ENCODE results near the gene OR2T5.
"Not testable (repeated sequence)": the region's sequence is repeated elsewhere in the genome, so short reads cannot be mapped to it uniquely, and the experiment has no call there.

OR2T5 gene

GRCh38 chr1:248471154-248471553 lies 17.2 kb upstream of the OR2T5 start:
- in situ Hi-C loops (cut with MboI; ENCODE audit: low pct_unique_long_range_greater_than_20kb, low sequenced_read_pairs, unreplicated experiment): no loop called here
- TF ChIP-seq CTCF (IDR thresholded peaks at IDR 0.05; ENCODE audit: extremely low read depth, insufficient read depth, missing control alignments): no peak
- DNase-seq (ENCODE audit: low spot score): no peak

- in situ Hi-C loops (cut with MboI; ENCODE audit: low pct_unique_long_range_greater_than_20kb, low sequenced_read_pairs, unreplicated experiment): not testable (repeated sequence)
Measured at GRCh38 chr1:248472111-248472510, 16.3 kb upstream of the OR2T5 start.

GRCh38 chr1:248473051-248473450 lies 15.3 kb upstream of the OR2T5 start, which contains the start of gene OR2T3:
OR2T3 (plus strand) TSS chr1:248473351; CDS start chr1:248473351, 0 bp downstream.
- DNase-seq (ENCODE audit: low spot score); in situ Hi-C loops (cut with MboI; ENCODE audit: low pct_unique_long_range_greater_than_20kb, low sequenced_read_pairs, unreplicated experiment): not testable (repeated sequence)

More at GRCh38 chr1:248472111-248472510, 16.3 kb upstream of the OR2T5 start:
- not testable (repeated sequence) for DNase-seq (ENCODE audit: low spot score)

- DNase-seq (ENCODE audit: low spot score); in situ Hi-C loops (cut with MboI; ENCODE audit: low pct_unique_long_range_greater_than_20kb, low sequenced_read_pairs, unreplicated experiment): not testable (repeated sequence)
Measured at GRCh38 chr1:248475660-248476059, 12.7 kb upstream of the OR2T5 start.

- peak; percentile 9 for DNase-seq (ENCODE audit: low spot score)
- in situ Hi-C loops (cut with MboI; ENCODE audit: low pct_unique_long_range_greater_than_20kb, low sequenced_read_pairs, unreplicated experiment): not testable (repeated sequence)
Measured at GRCh38 chr1:248481686-248482579, 6.5 kb upstream of the OR2T5 start.

- DNase-seq (ENCODE audit: low spot score); in situ Hi-C loops (cut with MboI; ENCODE audit: low pct_unique_long_range_greater_than_20kb, low sequenced_read_pairs, unreplicated experiment): not testable (repeated sequence)
Measured at GRCh38 chr1:248496661-248497060, 8.3 kb downstream of the OR2T5 start.

GRCh38 chr1:248500305-248501035 lies 12.1 kb downstream of the OR2T5 start:
- in situ Hi-C loops (cut with MboI; ENCODE audit: low pct_unique_long_range_greater_than_20kb, low sequenced_read_pairs, unreplicated experiment); DNase-seq (ENCODE audit: low spot score): not testable (repeated sequence)

- in situ Hi-C loops (cut with MboI; ENCODE audit: low pct_unique_long_range_greater_than_20kb, low sequenced_read_pairs, unreplicated experiment); DNase-seq (ENCODE audit: low spot score): not testable (repeated sequence)
Measured at GRCh38 chr1:248507773-248508172, 19.4 kb downstream of the OR2T5 start, which contains the start of gene OR2G6. OR2G6 (plus strand) TSS chr1:248508073; CDS start chr1:248521647, 13,574 bp downstream.

- DNase-seq (ENCODE audit: low spot score); in situ Hi-C loops (cut with MboI; ENCODE audit: low pct_unique_long_range_greater_than_20kb, low sequenced_read_pairs, unreplicated experiment): not testable (repeated sequence)
Measured at GRCh38 chr1:248510217-248510616, 21.8 kb downstream of the OR2T5 start.

GRCh38 chr1:248521856-248522255 lies 33.5 kb downstream of the OR2T5 start:
- DNase-seq (ENCODE audit: low spot score): no peak
- in situ Hi-C loops (cut with MboI; ENCODE audit: low pct_unique_long_range_greater_than_20kb, low sequenced_read_pairs, unreplicated experiment): no loop called here
- no peak for TF ChIP-seq CTCF (IDR thresholded peaks at IDR 0.05; ENCODE audit: extremely low read depth, insufficient read depth, missing control alignments)

GRCh38 chr1:248537449-248537848 lies 49.1 kb downstream of the OR2T5 start:
- in situ Hi-C loops (cut with MboI; ENCODE audit: low pct_unique_long_range_greater_than_20kb, low sequenced_read_pairs, unreplicated experiment): not testable (repeated sequence)

More at GRCh38 chr1:248537449-248537848, 49.1 kb downstream of the OR2T5 start:
- not testable (repeated sequence) for DNase-seq (ENCODE audit: low spot score)
